ENCODE data around the gene NHLH1. TPM values are rescaled to one million over a fixed set of nuclear protein-coding genes. Genes with fewer than 3 reads are reported as not detected.

Gene NHLH1
- total RNA-seq, 1 donor from 2014 or later: 0.96 TPM

- no peaks in the 10 kb centered on the region for H3K9me3 Mint-ChIP-seq (ENCODE audit: low read depth)
- no peak for DNase-seq (ENCODE audit: low spot score, unreplicated experiment)
- H3K27me3 Mint-ChIP-seq: no peaks in the 10 kb centered on the region
- peak overlapping the region; percentile 74 for H3K4me3 Mint-ChIP-seq (ENCODE audit: low read depth)
- no peaks in the 10 kb centered on the region for H3K36me3 Mint-ChIP-seq (ENCODE audit: insufficient read depth)
- H3K4me1 Mint-ChIP-seq (ENCODE audit: low read depth): peaks cover 31% of the 10 kb centered on the region
- H3K27ac Mint-ChIP-seq: peak overlapping the region; percentile 87
- TF ChIP-seq, protein P1, sequence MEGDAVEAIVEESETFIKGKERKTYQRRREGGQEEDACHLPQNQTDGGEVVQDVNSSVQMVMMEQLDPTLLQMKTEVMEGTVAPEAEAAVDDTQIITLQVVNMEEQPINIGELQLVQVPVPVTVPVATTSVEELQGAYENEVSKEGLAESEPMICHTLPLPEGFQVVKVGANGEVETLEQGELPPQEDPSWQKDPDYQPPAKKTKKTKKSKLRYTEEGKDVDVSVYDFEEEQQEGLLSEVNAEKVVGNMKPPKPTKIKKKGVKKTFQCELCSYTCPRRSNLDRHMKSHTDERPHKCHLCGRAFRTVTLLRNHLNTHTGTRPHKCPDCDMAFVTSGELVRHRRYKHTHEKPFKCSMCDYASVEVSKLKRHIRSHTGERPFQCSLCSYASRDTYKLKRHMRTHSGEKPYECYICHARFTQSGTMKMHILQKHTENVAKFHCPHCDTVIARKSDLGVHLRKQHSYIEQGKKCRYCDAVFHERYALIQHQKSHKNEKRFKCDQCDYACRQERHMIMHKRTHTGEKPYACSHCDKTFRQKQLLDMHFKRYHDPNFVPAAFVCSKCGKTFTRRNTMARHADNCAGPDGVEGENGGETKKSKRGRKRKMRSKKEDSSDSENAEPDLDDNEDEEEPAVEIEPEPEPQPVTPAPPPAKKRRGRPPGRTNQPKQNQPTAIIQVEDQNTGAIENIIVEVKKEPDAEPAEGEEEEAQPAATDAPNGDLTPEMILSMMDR (IDR thresholded peaks at IDR 0.05; ENCODE audit: unreplicated experiment): peak; percentile 37
Measured at GRCh38 chr1:160399544-160400222, 32.8 kb downstream of the NHLH1 start.

- Mint-ChIP-seq H3K9me3 (ENCODE audit: low read depth) (no peaks in the 10 kb centered on the region), H3K4me1 (ENCODE audit: low read depth) (peaks cover 33% of the 10 kb centered on the region)
Measured at GRCh38 chr1:160400223-160400645, 33.4 kb downstream of the NHLH1 start, which contains the start of gene VANGL2. VANGL2 (plus strand) TSS chr1:160400564; CDS start chr1:160415838, 15,274 bp downstream.

GRCh38 chr1:160400646-160401486 lies 34.0 kb downstream of the NHLH1 start:
- peaks cover 36% of the 10 kb centered on the region for H3K4me1 Mint-ChIP-seq (ENCODE audit: low read depth)
- no peaks in the 10 kb centered on the region for H3K36me3 Mint-ChIP-seq (ENCODE audit: insufficient read depth)
- no peaks in the 10 kb centered on the region for H3K27me3 Mint-ChIP-seq
- DNase-seq (ENCODE audit: low spot score, unreplicated experiment): peak; percentile 52
- H3K9me3 Mint-ChIP-seq (ENCODE audit: low read depth): no peaks in the 10 kb centered on the region
- peak overlapping the region; percentile 42 for H3K27ac Mint-ChIP-seq
- TF ChIP-seq, protein P1 (IDR thresholded peaks at IDR 0.05; ENCODE audit: unreplicated experiment): no peak
- peak overlapping the region; percentile 86 for H3K4me3 Mint-ChIP-seq (ENCODE audit: low read depth)

More at GRCh38 chr1:160400223-160400645, 33.4 kb downstream of the NHLH1 start, which contains the start of gene VANGL2:
- TF ChIP-seq, protein P1 (IDR thresholded peaks at IDR 0.05; ENCODE audit: unreplicated experiment): peak; percentile 5
- peak within 1 kb of the TSS; percentile 87 for H3K27ac Mint-ChIP-seq
- peak within 1 kb of the TSS; percentile 86 for H3K4me3 Mint-ChIP-seq (ENCODE audit: low read depth)
- no peaks in the 10 kb centered on the region for H3K36me3 Mint-ChIP-seq (ENCODE audit: insufficient read depth)
- H3K27me3 Mint-ChIP-seq: no peaks in the 10 kb centered on the region
- peak; percentile 87 for DNase-seq (ENCODE audit: low spot score, unreplicated experiment)

DNA sequence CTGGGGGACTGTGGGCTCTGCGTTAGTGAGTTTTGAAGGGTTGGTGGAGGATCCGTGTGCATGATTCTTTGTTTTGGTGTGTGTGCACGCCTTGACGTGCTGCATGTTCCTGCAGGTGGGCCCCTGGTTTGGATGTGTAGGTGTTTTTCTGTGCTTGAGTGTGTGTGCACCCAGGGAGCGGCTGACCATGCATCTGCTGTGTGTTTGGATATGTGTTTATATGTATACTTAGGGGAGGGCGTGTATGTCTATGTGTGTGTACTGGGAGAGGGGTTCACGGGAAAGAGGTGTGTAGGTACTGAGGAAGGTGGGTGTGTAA lies 34.6 kb downstream of the NHLH1 start:
- H3K4me3 Mint-ChIP-seq (ENCODE audit: low read depth): peak overlapping the region; percentile 86
- peak overlapping the region; percentile 42 for H3K27ac Mint-ChIP-seq
- DNase-seq (ENCODE audit: low spot score, unreplicated experiment): no peak
- peaks cover 36% of the 10 kb centered on the region for H3K4me1 Mint-ChIP-seq (ENCODE audit: low read depth)
- TF ChIP-seq, protein P1 (IDR thresholded peaks at IDR 0.05; ENCODE audit: unreplicated experiment): no peak
- H3K27me3 Mint-ChIP-seq: no peaks in the 10 kb centered on the region
- H3K36me3 Mint-ChIP-seq (ENCODE audit: insufficient read depth): no peaks in the 10 kb centered on the region
- no peaks in the 10 kb centered on the region for H3K9me3 Mint-ChIP-seq (ENCODE audit: low read depth)

GRCh38 chr1:160402001-160402795 lies 35.3 kb downstream of the NHLH1 start:
- H3K4me1 Mint-ChIP-seq (ENCODE audit: low read depth): peaks cover 36% of the 10 kb centered on the region
- TF ChIP-seq, protein P1 (IDR thresholded peaks at IDR 0.05; ENCODE audit: unreplicated experiment): no peak
- peak overlapping the region; percentile 42 for H3K27ac Mint-ChIP-seq
- no peaks in the 10 kb centered on the region for H3K9me3 Mint-ChIP-seq (ENCODE audit: low read depth)
- H3K36me3 Mint-ChIP-seq (ENCODE audit: insufficient read depth): no peaks in the 10 kb centered on the region
- DNase-seq (ENCODE audit: low spot score, unreplicated experiment): no peak
- peak overlapping the region; percentile 86 for H3K4me3 Mint-ChIP-seq (ENCODE audit: low read depth)
- no peaks in the 10 kb centered on the region for H3K27me3 Mint-ChIP-seq

All from progenitor cell of endocrine pancreas (in vitro differentiated cells).